H9 (cell line): ENCODE results near the gene MAPK8. TPM values are rescaled to one million over a fixed set of nuclear protein-coding genes. Genes with fewer than 3 reads are reported as not detected.

Experiments
- DNase-seq: peaks from one replicate; pipeline ENCODE4 v3.0.0-alpha.2; 2017
- H2AFZ ChIP-seq: one replicate; pipeline ENCODE4 v1.6.1; 2013; ENCODE audit warnings: mild to moderate bottlenecking, low read length, control low read depth, moderate library complexity
- H2AK5ac ChIP-seq: 2 replicates; pipeline ENCODE4 v1.6.1; 2013; ENCODE audit warnings: low read length, control low read depth, mixed read lengths; ENCODE audit not compliant: insufficient read length
- H2BK120ac ChIP-seq: one replicate; pipeline ENCODE4 v1.6.1; 2013; ENCODE audit warnings: low read depth, mild to moderate bottlenecking, low read length, control low read depth, inconsistent platforms; ENCODE audit not compliant: poor library complexity, severe bottlenecking
- H2BK12ac ChIP-seq: 2 replicates; pipeline ENCODE4 v1.6.1; 2013; ENCODE audit warnings: low read length, control low read depth, mixed read lengths, low read depth; ENCODE audit not compliant: insufficient read length
- H2BK15ac ChIP-seq: 2 replicates; pipeline ENCODE4 v1.6.1; 2013; ENCODE audit warnings: low read depth, low read length, control low read depth
- H2BK20ac ChIP-seq: one replicate; pipeline ENCODE4 v1.6.1; 2013; ENCODE audit warnings: low read depth, mild to moderate bottlenecking, low read length, control low read depth, inconsistent platforms; ENCODE audit not compliant: poor library complexity, severe bottlenecking
- H2BK5ac ChIP-seq: 2 replicates; pipeline ENCODE4 v1.6.1; 2013; ENCODE audit warnings: low read length, control low read depth, mixed read lengths; ENCODE audit not compliant: insufficient read length
- H3K14ac ChIP-seq: 2 replicates; pipeline ENCODE4 v1.6.1; 2013; ENCODE audit warnings: low read length, control low read depth; ENCODE audit not compliant: insufficient read depth
- H3K18ac ChIP-seq: 2 replicates; pipeline ENCODE4 v1.6.1; 2013; ENCODE audit warnings: low read depth, mild to moderate bottlenecking, mixed read lengths, low read length, control low read depth; ENCODE audit not compliant: insufficient read length
- H3K23ac ChIP-seq: 2 replicates; pipeline ENCODE4 v1.6.1; 2013; ENCODE audit warnings: low read length, control low read depth, mixed read lengths, low read depth; ENCODE audit not compliant: insufficient read length
- H3K23me2 ChIP-seq: 2 replicates; pipeline ENCODE4 v1.6.1; 2013; ENCODE audit warnings: low read depth, mild to moderate bottlenecking, mixed read lengths, low read length, control low read depth; ENCODE audit not compliant: insufficient read length, poor library complexity, severe bottlenecking
- H3K27ac ChIP-seq: 2 replicates; pipeline ENCODE4 v1.5.1; 2013; ENCODE audit warnings: low read length, control low read depth, mixed read lengths, low read depth; ENCODE audit not compliant: insufficient read length
- H3K27me3 ChIP-seq: 2 replicates; pipeline ENCODE4 v1.6.1; 2013; ENCODE audit warnings: low read length, control low read depth, inconsistent platforms; ENCODE audit not compliant: insufficient read depth
- H3K4ac ChIP-seq: 2 replicates; pipeline ENCODE4 v1.6.1; 2013; ENCODE audit warnings: low read depth, mild to moderate bottlenecking, control low read depth, inconsistent platforms, low read length, moderate library complexity
- H3K4me1 ChIP-seq: 2 replicates; pipeline ENCODE4 v1.6.1; 2013; ENCODE audit warnings: low read length, control low read depth, inconsistent platforms; ENCODE audit not compliant: insufficient read depth
- H3K4me2 ChIP-seq: 2 replicates; pipeline ENCODE4 v1.6.1; 2013; ENCODE audit warnings: low read length, control low read depth, mixed read lengths; ENCODE audit not compliant: insufficient read length, insufficient read depth
- H3K56ac ChIP-seq: 2 replicates; pipeline ENCODE4 v1.6.1; 2013; ENCODE audit warnings: low read depth, mild to moderate bottlenecking, mixed read lengths, low read length, control low read depth; ENCODE audit not compliant: insufficient read length
- H3K79me1 ChIP-seq: 2 replicates; pipeline ENCODE4 v1.6.1; 2013; ENCODE audit warnings: low read depth, mild to moderate bottlenecking, moderate library complexity, low read length, control low read depth, inconsistent platforms; ENCODE audit not compliant: insufficient read depth, poor library complexity, severe bottlenecking
- H3K79me2 ChIP-seq: 2 replicates; pipeline ENCODE4 v1.6.1; 2013; ENCODE audit warnings: low read length, control low read depth, inconsistent platforms; ENCODE audit not compliant: insufficient read depth
- H3K9ac ChIP-seq: 2 replicates; pipeline ENCODE4 v1.6.1; 2013; ENCODE audit warnings: low read length, control low read depth, mixed read lengths; ENCODE audit not compliant: insufficient read length; ENCODE audit errors: extremely low read depth
- H3K9me3 ChIP-seq: one replicate; pipeline ENCODE4 v1.6.1; 2013; ENCODE audit warnings: low read depth, low read length, inconsistent platforms; ENCODE audit not compliant: control insufficient read depth
- H3T11ph ChIP-seq: one replicate; pipeline ENCODE4 v1.6.1; 2013; ENCODE audit warnings: mild to moderate bottlenecking, low read length, control low read depth, inconsistent platforms
- H4K20me1 ChIP-seq: one replicate; pipeline ENCODE4 v1.6.1; 2013; ENCODE audit not compliant: control insufficient read depth, insufficient read length, insufficient read depth
- H4K5ac ChIP-seq: 2 replicates; pipeline ENCODE4 v1.6.1; 2013; ENCODE audit warnings: low read depth, mild to moderate bottlenecking, mixed read lengths, low read length, control low read depth; ENCODE audit not compliant: insufficient read length
- H4K8ac ChIP-seq: replicated peaks from 2 replicates; pipeline ENCODE4 v1.6.1; 2013; ENCODE audit warnings: low read length, control low read depth, mixed read lengths, low read depth; ENCODE audit not compliant: insufficient read length
- H4K91ac ChIP-seq: 2 replicates; pipeline ENCODE4 v1.6.1; 2013; ENCODE audit warnings: low read depth, mild to moderate bottlenecking, moderate library complexity, mixed read lengths, low read length, control low read depth; ENCODE audit not compliant: insufficient read length
- H3K27ac Mint-ChIP-seq, 3 experiments: 2 replicates in 2 of 3; 3 replicates in 1 of 3; pipeline ENCODE4 v1.8.0; 2020 to 2021; ENCODE audit warnings: mixed read lengths in 3 of 3, mild to moderate bottlenecking in 1 of 3, moderate library complexity in 1 of 3
- H3K27me3 Mint-ChIP-seq: 2 replicates; pipeline ENCODE4 v1.8.0; 2021; ENCODE audit warnings: low read depth, mild to moderate bottlenecking, moderate library complexity, mixed read lengths
- H3K36me3 Mint-ChIP-seq, 3 experiments: 2 replicates in 2 of 3; 3 replicates in 1 of 3; pipeline ENCODE4 v1.8.0; 2020 to 2021; ENCODE audit warnings: low read depth in 3 of 3, mixed read lengths in 3 of 3; ENCODE audit not compliant: insufficient read depth in 1 of 3
- H3K4me1 Mint-ChIP-seq, 2 experiments: 2 replicates each; pipeline ENCODE4 v1.8.0; 2020; ENCODE audit warnings: mixed read lengths in 2 of 2
- H3K4me3 Mint-ChIP-seq, 2 experiments: 2 replicates in 1 of 2; 3 replicates in 1 of 2; pipeline ENCODE4 v1.8.0; 2020 to 2021; ENCODE audit warnings: mild to moderate bottlenecking in 2 of 2, mixed read lengths in 2 of 2, moderate library complexity in 1 of 2
- H3K9me3 Mint-ChIP-seq, 2 experiments: 2 replicates in 1 of 2; 3 replicates in 1 of 2; pipeline ENCODE4 v1.8.0; 2020; ENCODE audit warnings: mild to moderate bottlenecking in 2 of 2, mixed read lengths in 2 of 2, moderate library complexity in 1 of 2
- CTCF ChIP-seq: fragments of 200-600 bp; sonication (generic); conservative IDR thresholded peaks from 3 replicates; pipeline ENCODE4 v1.8.0; 2021; ENCODE audit warnings: antibody characterized with exemption, mild to moderate bottlenecking
- WGBS: extraction: QIAGEN DNeasy Blood & Tissue Kit; methylation state at CpG from one replicate; pipeline ENCODE4 v1.1.7; 2013; ENCODE audit warnings: missing lambda C conversion rate, low lambda C conversion rate, mixed read lengths; ENCODE audit not compliant: insufficient read length; ENCODE audit errors: extremely low coverage; 5-methylcytosine and 5-hydroxymethylcytosine counted together
- total RNA-seq: library from RNA; stranded (reverse); gene quantifications from 2 replicates; pipeline ENCODE4 v1.2.1, GENCODE V29; 2021

The MAPK8 gene
- total RNA-seq, 1 experiment from 2014 or later, result 52.0 TPM

GRCh38 chr10:48330269-48330668 is 23.8 kb downstream of the MAPK8 start:
- DNase-seq, result no peak
- Histone ChIP-seq H3K4ac (no peak overlapping the region), H3K4me1 (no peaks in the 10 kb centered on the region), H2BK5ac (no peak overlapping the region), H4K91ac (no peak overlapping the region), H3K27me3 (no peaks in the 10 kb centered on the region), H2BK12ac (no peak overlapping the region), H3K14ac (no peak overlapping the region), H3K56ac (no peak overlapping the region), H3K4me2 (no peak overlapping the region), H3T11ph (no peak overlapping the region), H4K5ac (no peak overlapping the region), H3K79me2 (peaks cover 6% of the 10 kb centered on the region; the same call in 1 of the 2 replicates), H2BK15ac (no peak overlapping the region), H3K9ac (no peak overlapping the region), H3K18ac (no peak overlapping the region), H3K23me2 (no peaks in the 10 kb centered on the region), H4K20me1 (no peaks in the 10 kb centered on the region), H3K9me3 (peaks cover 18% of the 10 kb centered on the region), H2BK20ac (no peak overlapping the region), H3K23ac (no peak overlapping the region), H4K8ac (no peak overlapping the region), H2AK5ac (no peak overlapping the region), H3K27ac (no peak overlapping the region), H2BK120ac (no peak overlapping the region), H3K79me1 (peaks cover 21% of the 10 kb centered on the region), H2AFZ (no peak overlapping the region)
- Mint-ChIP-seq H3K27me3 (no peaks in the 10 kb centered on the region), H3K4me3 (no peak overlapping the region), H3K9me3 (peaks cover 26 to 29% of the 10 kb centered on the region in 2 experiments), H3K36me3 (peaks cover 34 to 43% (median 36%) of the 10 kb centered on the region in 3 experiments), H3K27ac (no peak overlapping the region), H3K4me1 (peaks cover 9 to 13% of the 10 kb centered on the region in 2 experiments)
- WGBS, result no CpG with 5 or more reads among the region's 3 CpGs
- no peak for TF ChIP-seq CTCF
